ENCODE results near the gene HAP1. TPM values are rescaled to one million over a fixed set of nuclear protein-coding genes. Genes with fewer than 3 reads are reported as not detected.

Gene HAP1
- total and polyA plus RNA-seq, 2 donors (not counting 1 experiment from before 2014, with no cell fraction given): 0.02 to 0.17 TPM

Other genes with a start within 250 kb of the HAP1 start
- gene KRT36, start 244.7 kb downstream of the HAP1 start, total RNA-seq: not detected in 2 replicates
- gene KRT36, start 244.7 kb downstream of the HAP1 start, polyA plus RNA-seq: 0.03 TPM in 2 replicates
- gene KRT13, start 229.0 kb downstream of the HAP1 start, total RNA-seq: not detected in 2 replicates
- gene KRT13, start 229.0 kb downstream of the HAP1 start, polyA plus RNA-seq: 0.03 TPM in 1 of 2 replicates, not detected in the other
- 0.17 TPM in 1 of 2 replicates, not detected in the other for gene KRT15, start 215.8 kb downstream of the HAP1 start, total RNA-seq
- gene KRT15, start 215.8 kb downstream of the HAP1 start, polyA plus RNA-seq: 0.47 and 1.8 TPM in 2 replicates
- 11.6 and 22.3 TPM in 2 replicates for gene KRT19, start 206.3 kb downstream of the HAP1 start, total RNA-seq
- gene KRT19, start 206.3 kb downstream of the HAP1 start, polyA plus RNA-seq: 8.1 and 32.6 TPM in 2 replicates
- not detected in 2 replicates for gene KRT9, start 162.6 kb downstream of the HAP1 start, total RNA-seq
- not detected in 2 replicates for gene KRT9, start 162.6 kb downstream of the HAP1 start, polyA plus RNA-seq
- not detected in 2 replicates for gene KRT14, start 147.7 kb downstream of the HAP1 start, total RNA-seq
- gene KRT14, start 147.7 kb downstream of the HAP1 start, polyA plus RNA-seq: 0.62 and 0.94 TPM in 2 replicates
- gene KRT16, start 121.9 kb downstream of the HAP1 start, total RNA-seq: not detected in 2 replicates
- 0.05 and 0.09 TPM in 2 replicates for gene KRT16, start 121.9 kb downstream of the HAP1 start, polyA plus RNA-seq
- gene KRT17, start 110.1 kb downstream of the HAP1 start, total RNA-seq: 0.26 and 0.50 TPM in 2 replicates
- 0.89 and 0.90 TPM in 2 replicates for gene KRT17, start 110.1 kb downstream of the HAP1 start, polyA plus RNA-seq
- gene EIF1, start 45.8 kb downstream of the HAP1 start, total RNA-seq: 112 and 145 TPM in 2 replicates
- gene EIF1, start 45.8 kb downstream of the HAP1 start, polyA plus RNA-seq: 225 and 256 TPM in 2 replicates
- gene GAST, start 22.3 kb downstream of the HAP1 start, total RNA-seq: not detected in 2 replicates
- not detected in 2 replicates for gene GAST, start 22.3 kb downstream of the HAP1 start, polyA plus RNA-seq
- 6.4 and 13.2 TPM in 2 replicates for gene JUP, start 52.1 kb upstream of the HAP1 start, total RNA-seq
- gene JUP, start 52.1 kb upstream of the HAP1 start, polyA plus RNA-seq: 3.2 and 12.6 TPM in 2 replicates
- 36.8 and 42.1 TPM in 2 replicates for gene P3H4, start 77.3 kb upstream of the HAP1 start, total RNA-seq
- gene P3H4, start 77.3 kb upstream of the HAP1 start, polyA plus RNA-seq: 29.1 and 37.0 TPM in 2 replicates
- gene FKBP10, start 78.4 kb upstream of the HAP1 start, total RNA-seq: 182 and 211 TPM in 2 replicates
- 242 and 262 TPM in 2 replicates for gene FKBP10, start 78.4 kb upstream of the HAP1 start, polyA plus RNA-seq
- gene NT5C3B, start 101.6 kb upstream of the HAP1 start, total RNA-seq: 61.9 and 88.1 TPM in 2 replicates
- 83.5 and 101 TPM in 2 replicates for gene NT5C3B, start 101.6 kb upstream of the HAP1 start, polyA plus RNA-seq
- 0.26 and 0.33 TPM in 2 replicates for gene KLHL10, start 103.2 kb upstream of the HAP1 start, total RNA-seq
- 0.20 and 0.33 TPM in 2 replicates for gene KLHL10, start 103.2 kb upstream of the HAP1 start, polyA plus RNA-seq
- 24.4 and 28.2 TPM in 2 replicates for gene KLHL11, start 130.8 kb upstream of the HAP1 start, total RNA-seq
- gene KLHL11, start 130.8 kb upstream of the HAP1 start, polyA plus RNA-seq: 8.1 and 8.7 TPM in 2 replicates
- 108 and 312 TPM in 2 replicates for gene ACLY, start 184.3 kb upstream of the HAP1 start, total RNA-seq
- 225 and 241 TPM in 2 replicates for gene ACLY, start 184.3 kb upstream of the HAP1 start, polyA plus RNA-seq
- gene ODAD4, start 196.0 kb upstream of the HAP1 start, total RNA-seq: 0.99 and 1.3 TPM in 2 replicates
- 0.36 and 0.50 TPM in 2 replicates for gene ODAD4, start 196.0 kb upstream of the HAP1 start, polyA plus RNA-seq
- 50.6 and 60.4 TPM in 2 replicates for gene CNP, start 232.2 kb upstream of the HAP1 start, total RNA-seq
- gene CNP, start 232.2 kb upstream of the HAP1 start, polyA plus RNA-seq: 57.7 and 59.9 TPM in 2 replicates

All from fibroblast of lung (primary cell).